Right ventricle myocardium superior (tissue), 1 donor: ENCODE results near the gene TOX2. TPM values are rescaled to one million over a fixed set of nuclear protein-coding genes. Genes with fewer than 3 reads are reported as not detected.

Source experiments
- ATAC-seq: fragments of 200-7000 bp; cut with Tn5 transposase; one replicate; pipeline ENCODE4 v1.9.1; 2020; ENCODE audit warnings: mild to moderate bottlenecking; ENCODE audit not compliant: poor library complexity
- DNase-seq: peaks from one replicate; pipeline ENCODE4 v3.0.0-alpha.2; 2020
- intact Hi-C: fragments of 100-400 bp; cut with DNase I; formaldehyde crosslinking; loops from one replicate; pipeline ENCODE4 v1.11.2; 2022
- total RNA-seq: library from RNA; stranded (reverse); fragmentation: NEBNext Ultra II Directional; extraction: Animal tissue kit (Norgen Biotek cat#: 25700); gene quantifications from one replicate; pipeline ENCODE4 v1.2.1, GENCODE V29; 2021
- donor health status: DM: no; HTN: yes; CAD: no; lungs with severe emphysema.

Gene TOX2
- total RNA-seq, 1 donor from 2014 or later = 0.46 TPM

- ATAC-seq (no peak), DNase-seq (no peak)
- intact Hi-C loops = no loop called here
These were observed 71.1 kb downstream of the TOX2 start for GRCh38 chr20:43985608-43986316.

- DNase-seq = no peak
- intact Hi-C loops = no loop called here
- no peak for ATAC-seq
These were observed 72.4 kb downstream of the TOX2 start for GRCh38 chr20:43987018-43987417.

- no peak for ATAC-seq
- intact Hi-C loops = no loop called here
- DNase-seq = no peak
These were observed 72.9 kb downstream of the TOX2 start for GRCh38 chr20:43987531-43987930.

GRCh38 chr20:43988451-43988850 is 73.8 kb downstream of the TOX2 start:
- ATAC-seq = no peak
- intact Hi-C loops = no loop called here
- no peak for DNase-seq

GRCh38 chr20:43988867-43989266 is 74.2 kb downstream of the TOX2 start:
- DNase-seq (no peak), ATAC-seq (no peak)
- intact Hi-C loops = no loop called here

GRCh38 chr20:43991261-43991660 is 76.6 kb downstream of the TOX2 start:
- intact Hi-C loops = no loop called here

GRCh38 chr20:43991982-43992381 is 77.3 kb downstream of the TOX2 start:
- intact Hi-C loops = no loop called here
- no peak for DNase-seq
- ATAC-seq = no peak

More at GRCh38 chr20:43991261-43991660, 76.6 kb downstream of the TOX2 start:
- DNase-seq = no peak
- ATAC-seq = no peak

GRCh38 chr20:43992885-43993284 is 78.2 kb downstream of the TOX2 start:
- DNase-seq = no peak
- intact Hi-C loops = no loop called here
- no peak for ATAC-seq

GRCh38 chr20:43993560-43993959 is 78.9 kb downstream of the TOX2 start:
- no peak for ATAC-seq
- no peak for DNase-seq
- intact Hi-C loops = no loop called here

GRCh38 chr20:43994486-43995100 is 79.9 kb downstream of the TOX2 start:
- ATAC-seq (peak; percentile 45), DNase-seq (no peak)
- intact Hi-C loops = no loop called here

- intact Hi-C loops = no loop called here
- ATAC-seq (no peak), DNase-seq (no peak)
These were observed 81.0 kb downstream of the TOX2 start for GRCh38 chr20:43995645-43996044.

- intact Hi-C loops = no loop called here
- no peak for ATAC-seq
- DNase-seq = no peak
These were observed 81.7 kb downstream of the TOX2 start for GRCh38 chr20:43996240-43996930.

GRCh38 chr20:43999848-44000247 is 85.2 kb downstream of the TOX2 start:
- ATAC-seq (no peak), DNase-seq (no peak)
- intact Hi-C loops = no loop called here

GRCh38 chr20:44001667-44002596 is 87.3 kb downstream of the TOX2 start:
- intact Hi-C loops = no loop called here
- DNase-seq (no peak), ATAC-seq (no peak)

GRCh38 chr20:44002861-44003260 is 88.2 kb downstream of the TOX2 start:
- intact Hi-C loops = no loop called here
- DNase-seq = no peak
- ATAC-seq = no peak

GRCh38 chr20:44003609-44004008 is 89.0 kb downstream of the TOX2 start:
- no peak for ATAC-seq
- intact Hi-C loops = no loop called here
- DNase-seq = no peak

- DNase-seq = no peak
- peak; percentile 88 for ATAC-seq
- intact Hi-C loops = no loop called here
These were observed 89.8 kb downstream of the TOX2 start for GRCh38 chr20:44004306-44004915.

GRCh38 chr20:44005661-44006060 is 91.0 kb downstream of the TOX2 start:
- intact Hi-C loops = no loop called here
- DNase-seq = no peak
- no peak for ATAC-seq

GRCh38 chr20:44006126-44006525 is 91.5 kb downstream of the TOX2 start:
- ATAC-seq (no peak), DNase-seq (no peak)
- intact Hi-C loops = no loop called here
